Osteoblast (primary cell): ENCODE results near the gene EPB42. TPM values are rescaled to one million over a fixed set of nuclear protein-coding genes. Genes with fewer than 3 reads are reported as not detected.

Experiments used
- DNase-seq: peaks from one replicate; pipeline ENCODE4 v3.0.0; 2011; ENCODE audit warnings: low spot score, mixed read lengths; ENCODE audit not compliant: insufficient read length; ENCODE audit errors: missing footprints
- H2AFZ ChIP-seq: 2 replicates; pipeline ENCODE4 v1.6.0; 2011; ENCODE audit warnings: mild to moderate bottlenecking, low read length
- H3K27ac ChIP-seq: 2 replicates; pipeline ENCODE4 v1.5.1; 2011; ENCODE audit warnings: mild to moderate bottlenecking, low read depth, low read length, moderate library complexity
- H3K27me3 ChIP-seq: 2 replicates; pipeline ENCODE4 v1.6.0; 2012; ENCODE audit warnings: mild to moderate bottlenecking, control low read depth, inconsistent platforms, low read length, moderate library complexity; ENCODE audit not compliant: insufficient read depth
- H3K36me3 ChIP-seq: 2 replicates; pipeline ENCODE4 v1.5.1; 2011; ENCODE audit warnings: mild to moderate bottlenecking, low read length, control low read depth, moderate library complexity; ENCODE audit not compliant: insufficient read depth
- H3K4me1 ChIP-seq: 2 replicates; pipeline ENCODE4 v1.5.1; 2011; ENCODE audit warnings: mild to moderate bottlenecking, low read length, control low read depth, moderate library complexity; ENCODE audit not compliant: insufficient read depth
- H3K4me2 ChIP-seq: 2 replicates; pipeline ENCODE4 v1.6.0; 2011; ENCODE audit warnings: mild to moderate bottlenecking, low read length; ENCODE audit not compliant: insufficient read depth
- H3K4me3 ChIP-seq: fragments of 200-600 bp; sonication (generic); 3 replicates; pipeline ENCODE4 v1.5.1; 2012; ENCODE audit warnings: mild to moderate bottlenecking, low read length, inconsistent platforms; ENCODE audit not compliant: insufficient read depth
- H3K79me2 ChIP-seq: 2 replicates; pipeline ENCODE4 v1.6.0; 2012; ENCODE audit warnings: mild to moderate bottlenecking, low read length, control low read depth, inconsistent platforms; ENCODE audit not compliant: insufficient read depth
- H3K9me3 ChIP-seq: 2 replicates; pipeline ENCODE4 v1.5.1; 2011; ENCODE audit warnings: low read depth, low read length, control low read depth
- H4K20me1 ChIP-seq: 2 replicates; pipeline ENCODE4 v1.6.0; 2012; ENCODE audit warnings: mild to moderate bottlenecking, low read length, control low read depth; ENCODE audit not compliant: insufficient read depth
- CTCF ChIP-seq: IDR thresholded peaks from 2 replicates; pipeline ENCODE4 v1.5.1; 2011; ENCODE audit warnings: mild to moderate bottlenecking, low read depth, low read length, moderate library complexity; ENCODE audit errors: extremely low read depth
- total RNA-seq: library from RNA; depleted of rRNA; stranded (reverse); fragments of >200 nt; gene quantifications from 2 replicates; pipeline ENCODE4 v1.2.3, GENCODE V29; 2012

Gene EPB42
- total RNA-seq, 1 donor, result not detected

DNA sequence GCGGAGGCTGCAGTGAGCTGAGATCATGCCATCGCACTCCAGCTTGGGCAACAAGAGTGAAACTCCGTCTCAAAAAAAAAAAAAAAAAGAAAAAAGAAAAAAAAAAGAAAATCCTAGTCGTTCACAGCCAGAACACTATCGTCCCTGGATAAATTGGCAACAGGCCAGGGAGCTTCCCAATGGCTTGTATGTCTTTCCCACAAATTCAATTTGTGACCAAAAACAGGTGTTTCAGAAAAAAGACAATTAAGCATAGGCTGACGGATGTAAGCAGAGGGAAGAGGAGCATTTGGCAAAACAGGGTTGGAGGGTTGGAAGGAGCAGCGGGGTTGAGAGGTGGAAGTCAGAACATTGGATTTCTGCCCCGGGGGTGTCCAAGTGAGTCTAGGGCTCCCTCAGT is 8.5 kb downstream of the EPB42 start:
- no peaks in the 10 kb centered on the region for H3K4me1 ChIP-seq
- no peaks in the 10 kb centered on the region for H4K20me1 ChIP-seq
- H2AFZ ChIP-seq, result no peak overlapping the region
- H3K4me2 ChIP-seq, result no peak overlapping the region
- no peak for DNase-seq
- H3K4me3 ChIP-seq, result no peak overlapping the region
- no peaks in the 10 kb centered on the region for H3K79me2 ChIP-seq
- no peaks in the 10 kb centered on the region for H3K36me3 ChIP-seq
- no peaks in the 10 kb centered on the region for H3K9me3 ChIP-seq
- no peak overlapping the region for H3K27ac ChIP-seq
- TF ChIP-seq CTCF, result no peak
- H3K27me3 ChIP-seq, result peaks cover 33% of the 10 kb centered on the region

DNA sequence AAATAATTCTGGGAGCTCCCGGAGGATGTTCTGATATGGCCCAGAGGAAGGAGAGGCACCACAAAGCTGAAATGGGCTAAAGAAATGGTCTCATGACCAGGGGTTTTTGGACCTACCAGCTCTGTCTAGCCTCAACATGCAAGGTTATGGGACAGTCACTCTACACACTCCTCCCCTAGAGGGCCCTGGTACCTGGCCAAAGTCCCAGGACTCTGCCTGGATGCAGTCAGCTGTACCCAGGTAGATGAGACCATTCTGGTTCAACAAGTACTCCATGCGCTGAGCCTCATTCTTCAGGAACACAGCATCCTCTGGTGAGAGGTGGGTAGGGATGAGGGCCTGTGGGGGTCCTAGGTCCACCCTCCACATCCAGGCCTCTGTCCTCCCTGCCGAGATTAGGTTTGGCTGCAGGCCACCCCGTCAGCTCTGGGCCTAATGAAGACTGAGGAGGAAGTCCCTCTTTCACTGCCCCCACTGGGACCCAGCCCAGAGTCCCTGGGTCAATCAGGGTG is 9.5 kb downstream of the EPB42 start:
- no peak for TF ChIP-seq CTCF
- Histone ChIP-seq H4K20me1 (no peaks in the 10 kb centered on the region), H3K36me3 (no peaks in the 10 kb centered on the region), H3K4me1 (no peaks in the 10 kb centered on the region), H3K79me2 (no peaks in the 10 kb centered on the region), H3K4me3 (no peak overlapping the region), H3K27me3 (peaks cover 35% of the 10 kb centered on the region), H3K27ac (no peak overlapping the region), H2AFZ (no peak overlapping the region), H3K9me3 (no peaks in the 10 kb centered on the region), H3K4me2 (no peak overlapping the region)
- no peak for DNase-seq

- TF ChIP-seq CTCF, result no peak
- Histone ChIP-seq H4K20me1 (no peaks in the 10 kb centered on the region), H3K9me3 (no peaks in the 10 kb centered on the region), H3K36me3 (no peaks in the 10 kb centered on the region), H3K27me3 (peaks cover 38% of the 10 kb centered on the region), H3K27ac (no peak overlapping the region), H3K4me1 (no peaks in the 10 kb centered on the region), H3K79me2 (no peaks in the 10 kb centered on the region), H2AFZ (no peak overlapping the region), H3K4me2 (no peak overlapping the region), H3K4me3 (no peak overlapping the region)
- DNase-seq, result no peak
Observed at GRCh38 chr15:43210807-43211206, 10.0 kb downstream of the EPB42 start.

DNA sequence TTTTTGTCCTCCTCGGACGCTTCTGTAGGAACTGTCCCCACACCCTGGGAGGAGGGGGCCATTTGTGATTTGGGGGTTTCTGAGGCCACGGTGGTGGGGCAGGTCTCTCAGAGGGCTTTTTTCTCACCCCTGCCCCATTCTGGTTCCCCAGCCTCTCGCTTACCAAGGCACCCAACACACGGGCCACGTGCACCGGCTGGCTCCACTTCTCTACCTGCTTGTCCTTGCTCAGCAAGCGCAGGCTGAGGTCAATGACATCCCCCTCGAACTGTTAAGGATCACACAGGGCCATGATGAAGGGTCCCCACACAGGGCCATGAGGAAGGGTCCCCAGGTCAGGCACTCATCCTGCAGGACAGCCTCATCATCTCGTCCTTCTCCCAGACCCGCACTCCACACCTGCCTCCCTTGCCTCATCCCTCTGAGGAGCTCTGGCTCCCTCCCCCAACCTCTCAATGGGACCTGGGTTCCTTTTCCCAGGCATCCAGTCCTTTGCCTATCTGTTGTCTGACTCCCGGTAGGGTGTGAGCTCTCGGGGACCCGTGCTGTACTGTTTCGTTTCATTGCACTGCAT is 10.6 kb downstream of the EPB42 start:
- no peak for DNase-seq
- peaks cover 38% of the 10 kb centered on the region for H3K27me3 ChIP-seq
- no peak overlapping the region for H3K27ac ChIP-seq
- H4K20me1 ChIP-seq, result no peaks in the 10 kb centered on the region
- no peaks in the 10 kb centered on the region for H3K36me3 ChIP-seq
- H2AFZ ChIP-seq, result no peak overlapping the region
- H3K9me3 ChIP-seq, result no peaks in the 10 kb centered on the region
- no peaks in the 10 kb centered on the region for H3K79me2 ChIP-seq
- no peaks in the 10 kb centered on the region for H3K4me1 ChIP-seq
- H3K4me3 ChIP-seq, result no peak overlapping the region
- no peak for TF ChIP-seq CTCF
- H3K4me2 ChIP-seq, result no peak overlapping the region
